HG02798 (cell line): ENCODE results near the gene KIFC3.
"Not testable (repeated sequence)": the region's sequence is repeated elsewhere in the genome, so short reads cannot be mapped to it uniquely, and the experiment has no call there.

Experiments used
- ATAC-seq: cut with Tn5 transposase; IDR thresholded peaks from one replicate; pipeline ENCODE4 v1.9.1; 2021; ENCODE audit warnings: mild to moderate bottlenecking; ENCODE audit not compliant: unreplicated experiment, poor library complexity

KIFC3 gene

GRCh38 chr16:57756424-57757325 is 45.6 kb downstream of the KIFC3 start:
- ATAC-seq, result no peak

- no peak for ATAC-seq
These were observed 46.4 kb downstream of the KIFC3 start for GRCh38 chr16:57755726-57756423.

GRCh38 chr16:57755061-57755684 is 47.1 kb downstream of the KIFC3 start:
- no peak for ATAC-seq

- ATAC-seq, result no peak
These were observed 47.8 kb downstream of the KIFC3 start for GRCh38 chr16:57754354-57755060.

GRCh38 chr16:57753448-57754353 is 48.6 kb downstream of the KIFC3 start:
- no peak for ATAC-seq

- ATAC-seq, result no peak
These were observed 49.5 kb downstream of the KIFC3 start for GRCh38 chr16:57752581-57753447.

- no peak for ATAC-seq
These were observed 50.1 kb downstream of the KIFC3 start for GRCh38 chr16:57752203-57752580.

GRCh38 chr16:57751539-57752202 is 50.6 kb downstream of the KIFC3 start:
- no peak for ATAC-seq

- ATAC-seq, result no peak
These were observed 51.3 kb downstream of the KIFC3 start for GRCh38 chr16:57750796-57751538.

- ATAC-seq, result no peak
These were observed 52.3 kb downstream of the KIFC3 start for GRCh38 chr16:57749856-57750452.

- no peak for ATAC-seq
These were observed 53.1 kb downstream of the KIFC3 start for GRCh38 chr16:57749101-57749692.

- no peak for ATAC-seq
These were observed 53.7 kb downstream of the KIFC3 start for GRCh38 chr16:57748596-57748995.

- ATAC-seq, result no peak
These were observed 54.3 kb downstream of the KIFC3 start for GRCh38 chr16:57747996-57748395.

GRCh38 chr16:57747496-57747895 is 54.8 kb downstream of the KIFC3 start:
- ATAC-seq, result no peak

GRCh38 chr16:57747091-57747490 is 55.2 kb downstream of the KIFC3 start:
- no peak for ATAC-seq

GRCh38 chr16:57746316-57746715 is 56.0 kb downstream of the KIFC3 start:
- ATAC-seq, result not testable (repeated sequence)

- no peak for ATAC-seq
These were observed 56.5 kb downstream of the KIFC3 start for GRCh38 chr16:57745768-57746167.
